ENCODE data around the gene NUAK2. TPM values are rescaled to one million over a fixed set of nuclear protein-coding genes. Genes with fewer than 3 reads are reported as not detected.

The NUAK2 gene
- total and polyA plus RNA-seq, 3 donors from 2014 or later, result 7.2 to 19.6 (median 13.4) TPM

GRCh38 chr1:205262731-205263171 is 58.8 kb downstream of the NUAK2 start:
- no peaks in the 10 kb centered on the region for H3K27me3 ChIP-seq
- intact Hi-C loops (cut with DNase I; ENCODE audit: low total_unique reads), result no loop called here
- H3K36me3 ChIP-seq (ENCODE audit: low read depth, missing control alignments), result no peaks in the 10 kb centered on the region
- TF ChIP-seq POLR2A (IDR thresholded peaks at IDR 0.05), result no peak
- no peak for TF ChIP-seq CTCF (IDR thresholded peaks at IDR 0.05)
- H3K9me3 ChIP-seq, result no peaks in the 10 kb centered on the region
- no peak overlapping the region for H3K27ac ChIP-seq
- DNase-seq, result no peak
- 73% methylated on average over 8 of the region's 8 CpGs for WGBS, 2 donors
- peaks cover 6% of the 10 kb centered on the region for H3K4me1 ChIP-seq
- H3K4me3 ChIP-seq, result no peak overlapping the region

- Histone ChIP-seq H3K4me3 (no peak overlapping the region), H3K27ac (no peak overlapping the region), H3K36me3 (ENCODE audit: low read depth, missing control alignments) (no peaks in the 10 kb centered on the region), H3K4me1 (peaks cover 6% of the 10 kb centered on the region), H3K27me3 (no peaks in the 10 kb centered on the region), H3K9me3 (no peaks in the 10 kb centered on the region)
- no peak for DNase-seq
- intact Hi-C loops (cut with DNase I; ENCODE audit: low total_unique reads), result no loop called here
- 42 to 58% methylated on average over 4 to 5 of the region's 5 CpGs for WGBS, 2 donors
- TF ChIP-seq CTCF (IDR thresholded peaks at IDR 0.05) (no peak), POLR2A (IDR thresholded peaks at IDR 0.05) (no peak)
These were observed 59.4 kb downstream of the NUAK2 start for GRCh38 chr1:205261946-205262691.

GRCh38 chr1:205260948-205261732 is 60.4 kb downstream of the NUAK2 start:
- TF ChIP-seq CTCF (IDR thresholded peaks at IDR 0.05), result no peak
- TF ChIP-seq POLR2A (IDR thresholded peaks at IDR 0.05), result no peak
- Histone ChIP-seq H3K9me3 (no peaks in the 10 kb centered on the region), H3K4me1 (peaks cover 9% of the 10 kb centered on the region), H3K36me3 (ENCODE audit: low read depth, missing control alignments) (no peaks in the 10 kb centered on the region), H3K27ac (no peak overlapping the region), H3K4me3 (no peak overlapping the region), H3K27me3 (no peaks in the 10 kb centered on the region)
- DNase-seq, result no peak
- WGBS, 2 donors, result 74 to 77% methylated on average over 8 of the region's 8 CpGs
- intact Hi-C loops (cut with DNase I; ENCODE audit: low total_unique reads), result no loop called here

- intact Hi-C loops (cut with DNase I; ENCODE audit: low total_unique reads), result loop anchor here (10.0 kb wide), 1 partner anchor 265 kb away; no protein-coding TSS in a partner anchor
- Histone ChIP-seq H3K9me3 (no peaks in the 10 kb centered on the region), H3K36me3 (ENCODE audit: low read depth, missing control alignments) (no peaks in the 10 kb centered on the region), H3K27me3 (no peaks in the 10 kb centered on the region), H3K4me1 (peaks cover 14% of the 10 kb centered on the region), H3K27ac (no peak overlapping the region), H3K4me3 (no peak overlapping the region)
- no peak for TF ChIP-seq CTCF (IDR thresholded peaks at IDR 0.05)
- TF ChIP-seq POLR2A (IDR thresholded peaks at IDR 0.05), result no peak
- 67 to 89% methylated on average over 1 of the region's 1 CpG for WGBS, 2 donors
- DNase-seq, result no peak
These were observed 61.5 kb downstream of the NUAK2 start for GRCh38 chr1:205259998-205260397.
